IPS DF 4.7 (cell line): ENCODE measurements around the gene PYM1.

Source experiments
- DNase-seq: peaks from one replicate; pipeline ENCODE4 v3.0.0-alpha.2; 2013; ENCODE audit warnings: low spot score; ENCODE audit errors: extremely low read depth

PYM1 gene

GRCh38 chr12:55927588-55928502 is at the start of gene PYM1:
Gene PYM1 (minus strand): TSS chr12:55927894. CDS start chr12:55927761, 133 bp downstream.
- DNase-seq = peak; percentile 86

DNA sequence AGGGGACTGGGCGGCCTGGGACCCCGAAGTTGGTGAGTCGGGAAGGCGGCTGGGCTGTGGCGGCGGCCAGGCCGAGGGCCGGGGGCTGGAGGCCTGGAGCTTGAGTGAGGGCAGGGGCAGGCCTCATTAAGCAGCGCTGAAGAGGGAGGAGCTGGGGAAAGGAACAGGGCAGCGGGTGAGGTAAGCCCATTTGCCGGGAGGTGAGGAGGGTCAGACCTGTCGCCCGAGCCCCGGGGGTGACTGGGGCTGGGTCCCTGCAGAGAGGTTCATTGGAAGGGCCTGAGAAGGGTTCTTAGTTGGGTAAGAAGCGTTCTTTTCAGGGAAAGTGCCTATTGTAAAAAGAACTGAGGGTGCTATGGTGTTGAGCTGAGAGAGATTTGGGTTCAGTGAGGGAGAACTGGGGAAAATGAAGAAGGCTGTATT is 46.6 kb upstream of the PYM1 start:
- no peak for DNase-seq

DNA sequence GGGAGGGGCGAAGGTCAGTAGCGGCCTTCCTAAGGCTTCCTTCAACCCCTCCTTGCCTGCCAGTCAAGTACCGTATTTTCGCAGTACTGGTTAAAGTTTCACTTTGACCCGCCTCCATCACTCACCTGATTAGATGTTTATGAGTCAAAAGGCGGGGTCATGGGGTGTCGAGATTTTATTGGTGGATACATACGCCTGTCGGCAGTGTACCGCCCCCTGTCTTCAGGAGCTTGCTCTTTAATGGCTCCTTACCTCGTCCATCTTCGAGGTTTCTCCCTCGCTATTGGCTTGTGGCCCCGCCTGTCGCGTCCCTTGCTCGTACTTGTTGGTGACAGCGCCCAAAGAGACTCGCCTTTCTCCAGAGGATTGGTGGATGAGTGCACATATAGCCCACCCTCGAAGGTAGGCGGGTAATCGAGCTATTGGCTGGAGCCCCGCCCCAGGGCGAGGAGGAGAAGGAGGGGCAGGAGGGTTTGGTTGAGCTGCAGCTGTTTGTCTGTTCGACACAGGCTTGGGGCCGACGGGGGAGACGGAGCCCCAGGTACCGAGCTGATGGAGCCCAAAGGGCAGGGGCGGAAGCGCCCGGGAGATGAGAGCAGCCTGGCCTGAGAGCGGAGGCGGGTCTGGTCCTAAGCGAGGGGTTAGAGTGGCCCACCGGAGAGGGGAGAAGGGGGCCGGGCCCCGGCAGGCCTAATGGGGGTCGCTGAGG is 46.1 kb upstream of the PYM1 start, which contains the start of gene RAB5B:
TSS of gene RAB5B (plus strand) at position 480 of the 709 bp plus-strand sequence. CDS start 12,883 bp downstream, outside the sequence.
- DNase-seq = peak; percentile 100

DNA sequence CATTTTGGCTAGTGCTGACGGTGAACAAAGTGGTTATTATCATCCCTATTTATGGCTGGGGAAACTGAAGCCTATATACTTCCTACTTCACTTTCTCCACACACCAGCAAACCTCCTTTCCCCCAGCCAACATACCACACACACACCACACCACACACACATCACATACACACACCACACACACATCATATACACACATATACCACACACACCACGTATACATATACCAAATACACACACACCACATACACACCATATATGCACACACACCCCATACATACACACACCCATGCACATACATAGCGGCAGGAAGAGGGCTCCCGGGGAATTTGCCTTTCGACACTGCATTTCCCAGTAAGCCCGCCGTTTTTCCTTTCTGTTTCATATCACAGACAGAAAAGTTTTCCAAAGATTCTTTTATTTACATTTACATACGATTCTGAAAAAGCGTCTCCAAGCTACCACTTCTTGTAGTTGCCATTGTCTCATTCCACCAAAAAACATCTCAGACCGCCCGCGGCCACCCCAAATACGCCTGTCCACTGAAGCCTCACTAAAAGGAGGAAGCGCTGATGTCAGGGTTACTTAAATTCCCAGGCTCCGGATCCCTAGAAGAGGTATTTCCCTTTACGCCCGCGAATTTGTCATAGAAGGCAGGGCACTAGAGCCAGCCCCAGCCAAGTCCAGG is 45.4 kb upstream of the PYM1 start:
- DNase-seq = no peak

GRCh38 chr12:55972456-55972855 is 44.8 kb upstream of the PYM1 start:
- DNase-seq = no peak

DNA sequence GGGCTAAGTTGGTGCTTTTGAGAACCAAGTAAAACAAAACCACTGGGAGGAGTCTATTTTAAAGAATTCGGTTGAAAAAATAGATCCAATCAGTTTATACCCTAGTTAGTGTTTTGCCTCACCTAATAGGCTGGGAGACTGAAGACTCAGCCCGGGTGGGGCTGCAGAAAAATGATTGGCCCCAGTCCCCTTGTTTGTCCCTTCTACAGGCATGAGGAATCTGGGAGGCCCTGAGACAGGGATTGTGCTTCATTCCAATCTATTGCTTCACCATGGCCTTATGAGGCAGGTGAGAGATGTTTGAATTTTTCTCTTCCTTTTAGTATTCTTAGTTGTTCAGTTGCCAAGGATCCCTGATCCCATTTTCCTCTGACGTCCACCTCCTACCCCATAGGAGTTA is 44.3 kb upstream of the PYM1 start:
- no peak for DNase-seq

GRCh38 chr12:55970775-55971174 is 43.1 kb upstream of the PYM1 start:
- DNase-seq = no peak

DNA sequence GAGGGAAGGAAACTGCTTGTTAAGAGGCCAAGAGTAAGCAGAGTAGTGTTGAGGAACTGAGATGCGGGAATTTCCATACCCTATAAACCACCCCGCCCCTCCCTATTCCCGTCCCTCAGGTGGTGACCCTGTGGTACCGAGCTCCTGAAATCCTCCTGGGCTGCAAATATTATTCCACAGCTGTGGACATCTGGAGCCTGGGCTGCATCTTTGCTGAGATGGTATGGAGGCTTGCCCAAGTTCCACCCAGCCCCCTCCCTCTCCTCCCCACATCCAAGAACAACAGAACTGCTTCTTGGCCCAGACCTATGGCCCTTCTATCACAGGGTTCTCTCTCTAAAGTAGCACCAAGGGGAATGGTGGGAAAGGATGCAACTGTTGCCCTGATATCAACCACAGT is 41.7 kb upstream of the PYM1 start:
- no peak for DNase-seq

DNA sequence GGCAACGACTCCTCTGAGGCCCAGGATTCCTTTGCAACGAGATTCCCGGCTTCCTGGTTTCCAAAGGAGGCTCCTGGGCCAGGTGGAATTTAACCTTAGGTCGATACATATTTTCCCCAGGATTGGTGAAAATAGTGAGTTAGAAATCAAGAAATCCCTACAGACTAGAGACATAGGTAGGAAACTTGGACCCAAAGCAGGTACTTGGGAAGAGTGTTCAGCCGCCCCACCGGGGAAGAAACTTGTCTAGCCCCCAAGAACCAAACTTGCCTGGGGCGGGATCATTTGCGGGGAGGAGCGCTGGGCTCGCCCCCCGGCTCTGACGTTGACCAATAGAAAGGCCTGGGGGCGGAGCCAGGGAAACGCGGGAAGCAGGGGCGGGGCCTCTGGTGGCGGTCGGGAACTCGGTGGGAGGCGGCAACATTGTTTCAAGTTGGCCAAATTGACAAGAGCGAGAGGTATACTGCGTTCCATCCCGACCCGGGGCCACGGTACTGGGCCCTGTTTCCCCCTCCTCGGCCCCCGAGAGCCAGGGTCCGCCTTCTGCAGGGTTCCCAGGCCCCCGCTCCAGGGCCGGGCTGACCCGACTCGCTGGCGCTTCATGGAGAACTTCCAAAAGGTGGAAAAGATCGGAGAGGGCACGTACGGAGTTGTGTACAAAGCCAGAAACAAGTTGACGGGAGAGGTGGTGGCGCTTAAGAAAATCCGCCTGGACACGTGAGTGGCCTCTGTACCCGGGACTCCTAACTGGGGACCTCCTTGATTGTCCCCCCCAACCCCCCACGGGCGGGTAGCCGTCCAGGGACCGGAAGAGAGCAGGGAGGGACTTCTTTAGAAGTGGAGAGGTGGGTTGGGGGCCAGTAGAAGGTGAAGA is 39.0 kb upstream of the PYM1 start, which contains the start of gene CDK2:
TSS of gene CDK2 (plus strand) at position 423 of the 874 bp plus-strand sequence. CDS start at position 602, 179 bp downstream.
- DNase-seq = no peak

DNA sequence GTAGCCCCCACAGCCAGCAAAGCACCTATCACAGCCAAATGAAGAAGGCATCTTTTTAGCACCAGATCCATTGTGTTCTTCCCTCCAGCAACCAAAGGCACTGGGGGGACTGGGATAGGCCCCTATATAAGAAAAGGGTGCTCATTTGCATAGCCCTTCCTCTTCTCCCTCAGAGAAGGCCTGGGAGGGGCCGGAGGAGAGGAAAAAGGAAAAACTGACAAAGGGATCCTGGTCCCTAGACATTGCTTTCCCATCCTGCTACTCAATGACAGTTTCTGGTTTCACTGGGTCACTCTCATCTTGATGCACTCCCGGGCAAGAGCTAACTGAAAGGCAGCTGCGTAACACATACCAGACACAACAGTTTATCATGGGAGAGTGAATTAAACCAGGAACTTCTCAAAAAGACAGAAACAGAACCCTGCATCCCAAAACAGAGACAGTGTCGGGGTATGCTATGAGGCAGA is 38.3 kb upstream of the PYM1 start, which contains the start of gene PMEL:
TSS of gene PMEL (minus strand) at position 102 of the 467 bp plus-strand sequence. CDS start at position 71, 31 bp downstream.
- DNase-seq = no peak

DNA sequence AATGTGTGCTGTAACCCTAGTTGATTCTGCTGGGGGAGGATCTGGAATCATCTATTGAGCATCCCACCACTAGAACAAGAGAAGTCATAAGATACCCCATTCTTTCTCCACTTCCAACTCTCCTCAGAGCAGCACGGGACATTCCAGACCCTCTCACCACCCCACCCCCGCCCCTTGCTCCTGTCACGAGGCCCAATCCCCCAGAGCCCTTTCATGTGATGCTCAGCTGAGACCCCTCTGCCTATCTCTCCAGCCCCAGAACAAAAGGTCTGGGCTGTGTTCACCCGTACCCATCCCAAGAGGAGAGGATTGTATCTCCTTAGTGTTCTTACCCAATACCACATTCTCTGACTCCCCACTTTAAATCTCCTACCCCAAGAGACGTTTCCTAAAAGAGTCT is 37.5 kb upstream of the PYM1 start:
- DNase-seq = no peak

GRCh38 chr12:55963760-55964159 is 36.1 kb upstream of the PYM1 start:
- DNase-seq = no peak

DNA sequence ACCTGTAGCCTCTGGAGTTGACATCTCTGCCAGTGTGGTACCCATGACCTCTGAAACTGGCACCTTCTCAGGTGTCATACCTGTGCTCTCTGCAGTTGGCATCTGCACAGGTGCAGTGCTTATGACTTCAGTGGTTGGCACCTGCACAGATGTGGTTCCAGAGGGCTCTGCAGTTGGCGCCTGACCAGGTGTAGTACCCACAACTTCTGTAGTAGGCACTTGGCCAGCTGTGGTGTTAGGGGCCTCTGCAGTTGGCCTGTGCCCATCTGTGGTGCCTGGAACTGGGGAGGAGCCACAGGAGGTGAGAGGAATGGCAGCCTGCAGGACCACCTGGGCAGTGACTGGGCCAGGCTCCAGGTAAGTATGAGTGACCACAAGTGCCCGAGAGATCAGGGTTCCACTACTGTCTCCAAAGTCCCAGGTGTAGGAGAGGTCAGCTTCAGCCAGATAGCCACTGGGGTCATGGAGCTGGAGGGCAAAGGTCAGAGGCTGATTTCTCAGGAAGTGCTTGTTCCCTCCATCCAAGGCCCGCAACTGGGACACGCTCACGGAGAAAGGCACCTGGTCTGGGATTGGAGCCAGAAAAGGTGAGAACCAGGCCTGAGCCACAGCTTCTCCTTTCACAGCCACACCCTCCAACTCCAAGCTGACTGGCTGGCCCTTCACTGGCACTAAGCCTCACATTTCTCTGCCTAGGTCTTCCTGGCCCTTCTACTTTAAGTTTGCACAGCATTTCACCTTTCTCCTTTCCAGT is 29.6 kb upstream of the PYM1 start:
- no peak for DNase-seq

GRCh38 chr12:55955800-55956508 is 28.3 kb upstream of the PYM1 start:
- DNase-seq = no peak

GRCh38 chr12:55955344-55955743 is 27.6 kb upstream of the PYM1 start:
- no peak for DNase-seq

GRCh38 chr12:55946553-55946952 is 18.9 kb upstream of the PYM1 start:
- no peak for DNase-seq

- DNase-seq = no peak
Observed at GRCh38 chr12:55942577-55943136, 15.0 kb upstream of the PYM1 start.

GRCh38 chr12:55942055-55942454 is 14.4 kb upstream of the PYM1 start:
- no peak for DNase-seq
